HCT116 (cell line): ENCODE results near the gene TCFL5.

Experiments used
- CEBPB ChIP-seq: IDR thresholded peaks from 2 replicates; pipeline ENCODE4 v1.6.1; 2012; ENCODE audit warnings: low read depth
- EZH2 ChIP-seq: fragments of 200-600 bp; sonication (generic); IDR thresholded peaks from 2 replicates; pipeline ENCODE4 v1.6.1; 2017; ENCODE audit warnings: antibody characterized with exemption, mixed run types
- EZH2phosphoT487 ChIP-seq: fragments of 200-600 bp; IDR thresholded peaks from 2 replicates; pipeline ENCODE4 v1.6.1; 2018; ENCODE audit warnings: antibody characterized with exemption, borderline replicate concordance
- POLR2A ChIP-seq: IDR thresholded peaks from 2 replicates; pipeline ENCODE4 v1.7.0; 2011; ENCODE audit warnings: borderline replicate concordance; ENCODE audit not compliant: insufficient read depth, insufficient read length; ENCODE audit errors: extremely low read depth
- POLR2AphosphoS5 ChIP-seq: IDR thresholded peaks from 2 replicates; pipeline ENCODE4 v1.6.1; 2011; ENCODE audit warnings: mild to moderate bottlenecking, low read depth, low read length, moderate library complexity
- SP1 ChIP-seq: IDR thresholded peaks from 2 replicates; pipeline ENCODE4 v1.6.1; 2012; ENCODE audit warnings: low read depth
- YY1 ChIP-seq: IDR thresholded peaks from 2 replicates; pipeline ENCODE4 v1.6.1; 2011; ENCODE audit warnings: low read length, low read depth, moderate library complexity, mild to moderate bottlenecking; ENCODE audit not compliant: insufficient replicate concordance; ENCODE audit errors: extremely low read depth
- ZFX ChIP-seq: fragments of 450-650 bp; IDR thresholded peaks from 2 replicates; pipeline ENCODE4 v1.6.1; 2017
- TF ChIP-seq, protein P1 (sequence below), 3 experiments: fragments of 200-600 bp in 1 of 3; sonication (generic) in 1 of 3; IDR thresholded peaks in 2 of 3; conservative IDR thresholded peaks in 1 of 3; 2 replicates each; pipeline ENCODE4 v1.5.1; 2012 to 2017; ENCODE audit warnings: low read depth in 2 of 3, low read length in 2 of 3, antibody characterized with exemption in 1 of 3, borderline replicate concordance in 1 of 3, control low read depth in 1 of 3, mild to moderate bottlenecking in 1 of 3, mixed read lengths in 1 of 3, mixed run types in 1 of 3, moderate library complexity in 1 of 3; ENCODE audit not compliant: insufficient read depth in 1 of 3
- TF ChIP-seq, protein P2 (sequence below): IDR thresholded peaks from 2 replicates; pipeline ENCODE4 v1.6.1; 2012

DNA sequence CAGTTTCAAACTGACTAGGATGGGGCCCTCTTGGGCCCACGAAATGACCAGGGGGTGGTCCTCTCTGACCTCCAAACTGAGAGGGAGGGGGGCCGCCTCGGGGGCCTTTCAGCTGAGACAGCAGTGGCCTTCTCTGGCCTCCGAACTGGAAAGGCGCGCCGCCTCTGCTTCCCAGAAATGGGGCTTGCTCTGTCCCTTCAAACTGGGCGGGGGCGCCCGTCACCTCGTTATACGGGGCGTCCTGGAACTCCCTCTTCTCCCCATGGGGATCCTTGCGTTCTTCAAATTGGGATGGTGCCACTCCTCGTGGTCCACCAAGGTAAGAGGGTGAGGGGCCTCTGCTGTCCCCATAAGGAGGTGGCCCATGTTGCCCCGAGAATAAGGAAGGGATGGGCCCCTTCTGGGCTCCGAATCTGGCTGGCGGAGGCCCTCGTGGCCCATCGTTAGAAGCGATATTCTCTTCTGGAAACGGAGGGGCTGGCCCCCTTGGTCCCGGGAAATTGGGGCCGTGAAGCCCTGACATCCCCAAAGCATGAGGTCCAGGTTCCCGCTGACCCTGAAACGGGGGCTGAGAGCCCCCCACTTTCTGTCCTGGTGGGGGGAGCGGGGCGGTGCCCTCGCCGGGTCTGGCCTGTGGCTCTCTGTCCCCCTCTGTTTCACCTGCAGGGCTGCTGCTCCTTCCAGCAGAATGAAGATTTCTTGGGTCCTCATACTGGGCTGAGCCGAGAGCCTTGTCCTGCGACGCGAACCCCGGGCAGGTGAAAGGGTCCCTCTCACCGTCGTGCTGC lies 18.7 kb upstream of the TCFL5 start:
- TF ChIP-seq, protein P1, sequence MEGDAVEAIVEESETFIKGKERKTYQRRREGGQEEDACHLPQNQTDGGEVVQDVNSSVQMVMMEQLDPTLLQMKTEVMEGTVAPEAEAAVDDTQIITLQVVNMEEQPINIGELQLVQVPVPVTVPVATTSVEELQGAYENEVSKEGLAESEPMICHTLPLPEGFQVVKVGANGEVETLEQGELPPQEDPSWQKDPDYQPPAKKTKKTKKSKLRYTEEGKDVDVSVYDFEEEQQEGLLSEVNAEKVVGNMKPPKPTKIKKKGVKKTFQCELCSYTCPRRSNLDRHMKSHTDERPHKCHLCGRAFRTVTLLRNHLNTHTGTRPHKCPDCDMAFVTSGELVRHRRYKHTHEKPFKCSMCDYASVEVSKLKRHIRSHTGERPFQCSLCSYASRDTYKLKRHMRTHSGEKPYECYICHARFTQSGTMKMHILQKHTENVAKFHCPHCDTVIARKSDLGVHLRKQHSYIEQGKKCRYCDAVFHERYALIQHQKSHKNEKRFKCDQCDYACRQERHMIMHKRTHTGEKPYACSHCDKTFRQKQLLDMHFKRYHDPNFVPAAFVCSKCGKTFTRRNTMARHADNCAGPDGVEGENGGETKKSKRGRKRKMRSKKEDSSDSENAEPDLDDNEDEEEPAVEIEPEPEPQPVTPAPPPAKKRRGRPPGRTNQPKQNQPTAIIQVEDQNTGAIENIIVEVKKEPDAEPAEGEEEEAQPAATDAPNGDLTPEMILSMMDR (IDR thresholded peaks at IDR 0.05 in 2 of 3, conservative IDR thresholded peaks at IDR 0.05 in 1 of 3; ENCODE audit: borderline replicate concordance in 1 of 3, insufficient read depth in 1 of 3, low read depth in 2 of 3, low read length in 2 of 3) = no peak
- TF ChIP-seq ZFX (no peak), POLR2A (no peak), CEBPB (no peak), EZH2 (no peak), POLR2AphosphoS5 (no peak), YY1 (no peak), SP1 (no peak), EZH2phosphoT487 (no peak)
- TF ChIP-seq, protein P2, sequence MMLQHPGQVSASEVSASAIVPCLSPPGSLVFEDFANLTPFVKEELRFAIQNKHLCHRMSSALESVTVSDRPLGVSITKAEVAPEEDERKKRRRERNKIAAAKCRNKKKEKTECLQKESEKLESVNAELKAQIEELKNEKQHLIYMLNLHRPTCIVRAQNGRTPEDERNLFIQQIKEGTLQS = no peak
